ENCODE measurements around the gene C1orf116.

- TF ChIP-seq CTCF (conservative IDR thresholded peaks at IDR 0.05; ENCODE audit: low read length) = no peak
- TF ChIP-seq EZH2phosphoT487 (IDR thresholded peaks at IDR 0.05; ENCODE audit: borderline replicate concordance) = no peak
Observed at GRCh38 chr1:207070811-207071210, 38.3 kb upstream of the C1orf116 start.
